GM23338 (cell line): ENCODE data around the gene SRGAP1. TPM values are rescaled to one million over a fixed set of nuclear protein-coding genes. Genes with fewer than 3 reads are reported as not detected.

Source experiments
- ATAC-seq: fragments of 200-7000 bp; cut with Tn5 transposase; 3 replicates; pipeline ENCODE4 v1.9.1; 2020
- DNase-seq: peaks from one replicate; pipeline ENCODE4 v3.0.0-alpha.2; 2015; ENCODE audit warnings: low spot score
- H2AFZ ChIP-seq: fragments of 200-600 bp; sonication (generic); 2 replicates; pipeline ENCODE4 v1.8.0; 2016; ENCODE audit warnings: antibody characterized with exemption, mild to moderate bottlenecking, moderate library complexity
- H3F3A ChIP-seq: fragments of 200-600 bp; sonication (generic); replicated peaks from 2 replicates; pipeline ENCODE4 v1.8.0; 2017; ENCODE audit warnings: antibody characterized with exemption, mixed run types, low read depth
- H3K27ac ChIP-seq: fragments of 200-600 bp; sonication (generic); 2 replicates; pipeline ENCODE4 v1.6.1; 2016; ENCODE audit warnings: low read depth
- H3K27me3 ChIP-seq: fragments of 200-600 bp; sonication (generic); 2 replicates; pipeline ENCODE4 v1.8.0; 2016; ENCODE audit warnings: mild to moderate bottlenecking, mixed run types, moderate library complexity; ENCODE audit not compliant: insufficient read depth
- H3K36me3 ChIP-seq: fragments of 200-600 bp; sonication (generic); 2 replicates; pipeline ENCODE4 v1.8.0; 2016; ENCODE audit warnings: mild to moderate bottlenecking; ENCODE audit not compliant: insufficient read depth
- H3K4me1 ChIP-seq: fragments of 200-600 bp; sonication (generic); 2 replicates; pipeline ENCODE4 v1.8.0; 2016; ENCODE audit warnings: mild to moderate bottlenecking, moderate library complexity; ENCODE audit not compliant: insufficient read depth
- H3K4me2 ChIP-seq: fragments of 200-600 bp; sonication (generic); 2 replicates; pipeline ENCODE4 v1.7.1; 2017; ENCODE audit warnings: mixed run types
- H3K4me3 ChIP-seq: fragments of 200-600 bp; sonication (generic); 2 replicates; pipeline ENCODE4 v1.6.1; 2016; ENCODE audit warnings: mixed run types
- H3K79me2 ChIP-seq: fragments of 200-600 bp; sonication (generic); replicated peaks from 2 replicates; pipeline ENCODE4 v1.8.0; 2017; ENCODE audit warnings: mild to moderate bottlenecking; ENCODE audit not compliant: insufficient read depth
- H3K9me2 ChIP-seq: fragments of 200-600 bp; sonication (generic); 2 replicates; pipeline ENCODE4 v1.8.0; 2017; ENCODE audit not compliant: insufficient read depth
- H4K20me1 ChIP-seq: fragments of 200-600 bp; sonication (generic); replicated peaks from 2 replicates; pipeline ENCODE4 v1.8.0; 2017; ENCODE audit warnings: mild to moderate bottlenecking; ENCODE audit not compliant: insufficient read depth
- H3K27ac Mint-ChIP-seq: 2 replicates; pipeline ENCODE4 v1.8.0; 2020; ENCODE audit warnings: inconsistent platforms, mild to moderate bottlenecking, moderate library complexity, mixed read lengths
- H3K27me3 Mint-ChIP-seq: 3 replicates; pipeline ENCODE4 v1.8.0; 2022; ENCODE audit warnings: low read depth, mild to moderate bottlenecking, moderate library complexity, mixed read lengths, inconsistent platforms; ENCODE audit not compliant: insufficient read depth, poor library complexity
- H3K36me3 Mint-ChIP-seq: 3 replicates; pipeline ENCODE4 v1.8.0; 2021; ENCODE audit warnings: low read depth, mild to moderate bottlenecking, inconsistent platforms, moderate library complexity, mixed read lengths
- H3K4me1 Mint-ChIP-seq: 3 replicates; pipeline ENCODE4 v1.8.0; 2020; ENCODE audit warnings: mild to moderate bottlenecking, inconsistent platforms, mixed read lengths
- H3K4me3 Mint-ChIP-seq: 3 replicates; pipeline ENCODE4 v1.8.0; 2021; ENCODE audit warnings: moderate library complexity, mild to moderate bottlenecking, inconsistent platforms, mixed read lengths
- H3K9me3 Mint-ChIP-seq: 3 replicates; pipeline ENCODE4 v1.8.0; 2020; ENCODE audit warnings: moderate library complexity, mild to moderate bottlenecking, inconsistent platforms, mixed read lengths
- CREB1 ChIP-seq: fragments of 250-450 bp; sonication (Bioruptor Pico); IDR thresholded peaks from 2 replicates; pipeline ENCODE4 v1.5.0; 2020; ENCODE audit warnings: low read depth, mild to moderate bottlenecking, moderate library complexity
- CTCF ChIP-seq, 2 experiments: fragments of 200-600 bp in 1 of 2; sonication (generic) in 1 of 2; conservative IDR thresholded peaks; 2 replicates each; pipeline versions ENCODE4 v1.5.1 to v1.6.1; 2016 to 2017; ENCODE audit warnings: antibody characterized with exemption in 2 of 2, low read depth in 2 of 2, mild to moderate bottlenecking in 2 of 2, moderate library complexity in 1 of 2
- ETS1 ChIP-seq: IDR thresholded peaks from 2 replicates; pipeline ENCODE4 v1.6.1; 2016; ENCODE audit warnings: antibody characterized with exemption
- EZH2 ChIP-seq: fragments of 200-600 bp; sonication (generic); IDR thresholded peaks from one replicate; pipeline ENCODE4 v1.8.0; 2017; ENCODE audit warnings: antibody characterized with exemption, mild to moderate bottlenecking, low read depth; ENCODE audit not compliant: unreplicated experiment
- EZH2phosphoT487 ChIP-seq: fragments of 200-600 bp; sonication (generic); IDR thresholded peaks from one replicate; pipeline ENCODE4 v1.8.1; 2018; ENCODE audit warnings: antibody characterized with exemption; ENCODE audit not compliant: unreplicated experiment
- JUNB ChIP-seq: IDR thresholded peaks from one replicate; pipeline ENCODE4 v1.6.1; 2016; ENCODE audit warnings: antibody characterized with exemption; ENCODE audit not compliant: unreplicated experiment
- NANOG ChIP-seq: IDR thresholded peaks from 2 replicates; pipeline ENCODE4 v1.6.1; 2016; ENCODE audit warnings: antibody characterized with exemption, borderline replicate concordance
- POLR2AphosphoS5 ChIP-seq: IDR thresholded peaks from 2 replicates; pipeline ENCODE4 v1.6.1; 2016; ENCODE audit warnings: antibody characterized with exemption, low read depth
- REST ChIP-seq: IDR thresholded peaks from one replicate; pipeline ENCODE4 v1.6.1; 2018; ENCODE audit warnings: antibody characterized with exemption; ENCODE audit not compliant: unreplicated experiment
- STAT1 ChIP-seq: IDR thresholded peaks from one replicate; pipeline ENCODE4 v1.6.1; 2016; ENCODE audit warnings: antibody characterized with exemption; ENCODE audit not compliant: unreplicated experiment
- ZNF114 ChIP-seq: fragments of 250-450 bp; sonication (Bioruptor Pico); IDR thresholded peaks from 2 replicates; pipeline ENCODE4 v1.5.0; 2020; ENCODE audit warnings: mild to moderate bottlenecking, moderate library complexity
- ZNF331 ChIP-seq: fragments of 250-450 bp; sonication (Bioruptor Pico); IDR thresholded peaks from 2 replicates; pipeline ENCODE4 v1.5.0; 2020; ENCODE audit warnings: low read depth, mild to moderate bottlenecking, moderate library complexity
- ZNF462 ChIP-seq: fragments of 250-450 bp; sonication (Bioruptor Pico); IDR thresholded peaks from 2 replicates; pipeline ENCODE4 v1.5.0; 2020; ENCODE audit warnings: mild to moderate bottlenecking, moderate library complexity
- polyA plus RNA-seq: library from polyadenylated mRNA; unstranded; fragments of >200 nt; fragmentation: Nextera tagmentation; extraction: Ambion mirVana; gene quantifications from 2 replicates; pipeline ENCODE4 v1.2.1, GENCODE V29; 2016
- total RNA-seq: library from RNA; depleted of rRNA; stranded (reverse); fragments of >200 nt; shearing (Covaris generic); gene quantifications from 2 replicates; pipeline ENCODE4 v1.2.3, GENCODE V29; 2014

The SRGAP1 gene
- total and polyA plus RNA-seq, 2 experiments from 2014 or later = 6.1 to 8.1 TPM

GRCh38 chr12:64127811-64128210 is 283.3 kb downstream of the SRGAP1 start:
- Histone ChIP-seq H3K9me2 (no peaks in the 10 kb centered on the region), H2AFZ (no peak overlapping the region), H3K36me3 (no peaks in the 10 kb centered on the region), H3K27ac (no peak overlapping the region), H3K4me3 (no peak overlapping the region), H4K20me1 (no peaks in the 10 kb centered on the region), H3K79me2 (no peaks in the 10 kb centered on the region), H3F3A (no peaks in the 10 kb centered on the region), H3K27me3 (no peaks in the 10 kb centered on the region), H3K4me2 (no peak overlapping the region), H3K4me1 (no peaks in the 10 kb centered on the region)
- no peak for ATAC-seq
- Mint-ChIP-seq H3K27me3 (no peaks in the 10 kb centered on the region), H3K4me1 (no peaks in the 10 kb centered on the region), H3K9me3 (no peaks in the 10 kb centered on the region; the same call in 1 of the 3 replicates), H3K36me3 (peaks cover 24% of the 10 kb centered on the region), H3K4me3 (no peak overlapping the region), H3K27ac (no peak overlapping the region)
- TF ChIP-seq CTCF (conservative IDR thresholded peaks at IDR 0.05; ENCODE audit: low read depth in 2 of 2) = no peak
- TF ChIP-seq ZNF331 = no peak
- TF ChIP-seq NANOG = no peak
- TF ChIP-seq STAT1 = no peak
- TF ChIP-seq EZH2 = no peak
- no peak for TF ChIP-seq EZH2phosphoT487
- no peak for TF ChIP-seq POLR2AphosphoS5
- TF ChIP-seq REST = no peak
- TF ChIP-seq ZNF462 (CRISPR knock-in tag) = no peak
- TF ChIP-seq ZNF114 (CRISPR knock-in tag) = no peak
- no peak for TF ChIP-seq JUNB
- TF ChIP-seq ETS1 = no peak
- TF ChIP-seq CREB1 (CRISPR knock-in tag) = no peak
- no peak for DNase-seq
